Activated CD4-positive, alpha-beta T cell treated with anti-CD3 and anti-CD28 coated beads for 4 hours (primary cell): Measurements from ENCODE around the gene SPATA46.
"Not testable (repeated sequence)": the region's sequence is repeated elsewhere in the genome, so short reads cannot be mapped to it uniquely, and the experiment has no call there.

Source experiments
- DNase-seq, 2 donors: peaks; one replicate each; pipeline ENCODE4 v3.0.0-alpha.2; 2020

The SPATA46 gene

DNA sequence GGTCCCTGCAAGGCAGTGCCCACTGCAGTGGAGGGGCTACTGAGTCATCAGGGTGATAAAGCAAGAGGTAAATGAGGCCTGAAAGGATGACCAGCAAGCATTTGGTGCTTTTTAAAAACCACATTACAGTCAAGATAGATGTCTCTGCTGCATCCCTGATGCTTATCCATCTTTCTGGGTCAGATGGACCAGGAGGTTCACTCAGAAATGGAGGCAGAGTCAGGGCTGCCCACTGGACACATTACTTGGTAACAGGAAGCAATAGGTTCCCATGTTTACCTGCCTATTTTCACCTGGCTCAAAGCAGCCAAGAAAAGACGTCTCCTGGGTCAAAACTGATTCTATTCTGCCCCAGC is 3.6 kb downstream of the SPATA46 start:
- DNase-seq, result no peak

DNA sequence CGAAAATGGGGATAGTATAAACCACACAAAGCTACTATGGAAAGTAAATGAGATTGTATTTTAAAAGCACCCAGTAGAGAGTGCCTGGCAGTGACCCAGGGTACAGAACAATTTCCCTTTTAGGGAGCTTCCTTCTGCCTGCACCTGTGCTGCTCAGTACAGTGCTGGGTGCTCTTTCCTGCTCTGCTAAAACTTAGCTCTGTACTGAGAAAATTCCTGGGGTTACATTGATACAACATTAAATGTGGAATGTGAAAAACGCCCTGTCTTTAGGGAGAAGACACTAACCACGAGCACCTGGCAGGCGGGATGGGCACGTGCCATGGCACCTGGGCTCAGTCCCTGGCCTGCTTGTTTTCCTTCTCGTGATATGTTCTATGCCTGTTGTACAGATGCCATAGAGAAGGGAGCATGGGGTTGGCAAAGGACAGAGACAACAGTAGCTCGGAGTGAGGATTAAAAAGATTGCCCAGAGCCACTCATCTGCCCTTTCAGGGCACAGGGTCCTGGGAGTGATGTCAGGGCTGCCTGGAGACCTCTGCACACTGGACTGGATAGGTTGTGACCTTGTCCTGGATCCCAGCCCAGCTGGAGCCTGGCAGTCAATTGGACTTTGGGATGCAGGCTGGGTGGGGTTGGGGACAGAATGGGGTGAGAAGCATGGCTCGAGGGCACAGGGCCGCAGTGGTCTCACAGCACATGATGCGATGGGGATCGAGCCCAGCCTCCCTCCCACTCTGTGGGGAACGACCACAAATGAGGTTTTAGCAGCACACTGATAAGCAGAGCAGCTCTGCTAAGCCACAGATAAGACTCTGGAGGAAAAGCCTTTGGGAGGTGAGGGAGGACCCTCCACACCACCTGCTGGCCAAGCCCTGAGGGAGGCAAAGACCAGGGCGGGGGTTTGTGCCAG is 4.2 kb downstream of the SPATA46 start:
- no peak for DNase-seq

DNA sequence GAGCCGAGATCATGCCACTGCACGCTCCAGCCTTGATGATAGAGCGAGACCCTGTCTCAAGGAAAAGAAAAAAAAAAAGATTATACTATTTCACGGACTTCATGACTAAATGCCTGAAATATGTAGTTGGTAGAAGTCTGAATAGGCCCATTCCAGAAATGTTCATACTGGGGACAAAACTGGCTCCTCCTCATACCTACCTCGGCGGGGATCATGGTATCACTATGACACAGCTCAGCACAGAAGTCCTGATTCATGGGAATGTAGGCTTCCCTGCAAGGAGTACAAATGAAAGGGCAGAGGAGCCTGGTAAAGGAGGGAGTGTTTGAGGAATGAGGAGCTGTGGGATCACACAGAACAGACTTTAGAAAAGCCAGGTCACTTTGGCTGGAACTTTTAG is 5.0 kb downstream of the SPATA46 start:
- DNase-seq, result no peak

GRCh38 chr1:162370721-162371120 is 5.9 kb downstream of the SPATA46 start:
- no peak for DNase-seq

DNA sequence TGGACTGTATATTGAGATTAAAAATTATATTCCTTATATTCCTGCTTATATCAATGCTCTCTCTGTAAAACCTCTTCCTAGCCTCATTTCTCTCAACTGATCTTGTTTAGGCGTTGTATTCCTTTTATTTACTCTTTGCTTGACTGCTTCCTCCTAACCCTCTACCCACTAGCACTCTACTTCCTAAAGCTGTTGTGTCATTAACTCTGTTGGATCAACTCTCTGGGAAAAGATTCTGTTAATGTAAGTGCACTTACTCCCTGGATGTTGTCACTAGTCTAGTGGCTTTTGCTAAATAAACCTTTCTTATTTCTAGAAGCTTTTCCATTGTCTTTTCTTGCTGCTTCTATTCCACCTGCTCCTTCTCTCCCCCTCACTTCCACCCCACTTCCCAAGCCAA is 6.5 kb downstream of the SPATA46 start:
- no peak for DNase-seq

DNA sequence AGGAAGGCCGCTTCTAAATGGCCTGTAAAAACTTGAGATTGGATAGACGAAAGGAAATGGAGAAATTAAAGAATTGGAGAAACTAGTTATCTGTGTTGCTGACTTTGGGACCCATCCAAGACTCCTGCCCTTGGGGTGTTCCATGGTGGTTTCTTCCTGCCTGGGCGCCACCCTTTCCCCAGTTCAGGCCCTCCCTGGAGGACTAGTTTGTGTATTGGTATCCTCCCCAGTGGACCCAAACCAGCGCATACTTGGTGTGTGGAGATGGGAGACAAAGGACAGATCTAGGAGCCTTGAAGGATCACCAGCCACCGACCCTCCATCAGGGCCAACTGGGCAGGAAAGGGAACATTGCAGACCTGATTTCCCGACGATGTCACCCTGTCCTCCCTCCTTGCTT is 7.1 kb downstream of the SPATA46 start:
- DNase-seq, result no peak

GRCh38 chr1:162368451-162368850 is 8.2 kb downstream of the SPATA46 start:
- DNase-seq, result no peak

DNA sequence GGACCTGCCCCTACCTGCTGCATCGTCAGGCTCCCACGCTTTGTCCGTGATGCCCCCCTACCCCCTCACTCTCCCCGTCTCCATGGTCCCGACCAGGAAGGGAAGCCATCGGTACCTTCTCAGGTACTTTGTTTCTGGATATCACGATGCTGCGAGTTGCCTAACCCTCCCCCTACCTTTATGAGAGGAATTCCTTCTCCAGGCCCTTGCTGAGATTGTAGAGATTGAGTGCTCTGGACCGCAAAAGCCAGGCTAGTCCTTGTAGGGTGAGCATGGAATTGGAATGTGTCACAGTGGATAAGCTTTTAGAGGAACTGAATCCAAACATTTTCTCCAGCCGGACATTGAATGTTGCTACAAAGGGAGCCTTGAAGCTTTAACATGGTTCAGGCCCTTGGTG is 8.9 kb downstream of the SPATA46 start:
- DNase-seq, result no peak

GRCh38 chr1:162367073-162367472 is 9.6 kb downstream of the SPATA46 start:
- DNase-seq, result no peak

- no peak for DNase-seq
Measured at GRCh38 chr1:162366671-162367070, 10.0 kb downstream of the SPATA46 start.

DNA sequence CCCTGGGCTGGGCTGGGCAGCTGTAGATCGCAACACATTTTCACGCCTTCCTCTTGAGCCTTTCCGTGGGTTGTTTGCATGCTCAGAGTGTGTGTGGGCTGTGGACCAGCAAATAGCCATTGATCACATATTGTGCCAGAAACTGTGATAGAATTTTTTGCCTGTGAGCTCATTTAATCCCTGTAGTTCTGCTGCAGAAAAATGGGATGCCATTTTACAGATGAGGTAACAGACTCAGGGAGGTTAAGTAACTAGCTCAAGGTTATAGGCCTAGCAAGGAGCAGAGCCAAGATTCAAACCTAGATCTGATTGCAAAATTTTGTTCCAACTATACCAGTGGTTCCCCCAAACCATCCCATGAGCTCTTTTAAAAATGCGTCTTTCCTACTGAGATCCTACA is 10.5 kb downstream of the SPATA46 start:
- no peak for DNase-seq

DNA sequence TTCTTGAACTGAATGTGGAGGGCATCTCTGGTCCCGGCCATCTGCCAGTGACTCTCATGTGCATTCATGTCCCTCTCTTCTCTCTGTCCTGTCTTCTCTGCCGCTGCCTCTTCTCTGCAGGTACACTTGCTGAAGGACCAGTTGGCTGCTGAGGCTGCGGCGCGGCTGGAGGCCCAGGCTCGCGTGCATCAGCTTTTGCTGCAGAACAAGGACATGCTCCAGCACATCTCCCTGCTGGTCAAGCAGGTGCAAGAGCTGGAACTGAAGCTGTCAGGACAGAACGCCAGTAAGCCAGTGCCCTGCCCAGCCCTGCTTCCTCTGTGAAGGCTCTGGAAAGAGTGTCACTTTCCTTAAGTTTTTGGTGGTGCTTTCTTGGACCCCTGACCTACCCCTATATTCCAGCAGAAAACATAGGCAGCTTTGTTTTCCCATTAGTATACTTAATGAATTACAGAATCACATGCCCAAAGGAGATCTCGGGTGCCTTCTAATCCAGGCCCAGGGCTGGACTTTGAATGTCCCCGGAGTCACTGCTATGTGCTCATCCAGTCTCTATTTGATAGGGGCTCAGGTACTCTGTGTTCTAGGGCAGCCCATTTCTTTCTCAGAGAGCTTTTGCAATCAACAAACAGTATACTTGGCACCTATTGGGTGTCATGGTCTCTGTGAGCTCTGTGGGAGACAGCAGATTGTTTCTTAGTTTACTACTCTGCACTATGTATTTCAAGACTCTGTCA is 11.2 kb downstream of the SPATA46 start:
- no peak for DNase-seq

GRCh38 chr1:162364498-162364897 is 12.2 kb downstream of the SPATA46 start:
- no peak for DNase-seq

DNA sequence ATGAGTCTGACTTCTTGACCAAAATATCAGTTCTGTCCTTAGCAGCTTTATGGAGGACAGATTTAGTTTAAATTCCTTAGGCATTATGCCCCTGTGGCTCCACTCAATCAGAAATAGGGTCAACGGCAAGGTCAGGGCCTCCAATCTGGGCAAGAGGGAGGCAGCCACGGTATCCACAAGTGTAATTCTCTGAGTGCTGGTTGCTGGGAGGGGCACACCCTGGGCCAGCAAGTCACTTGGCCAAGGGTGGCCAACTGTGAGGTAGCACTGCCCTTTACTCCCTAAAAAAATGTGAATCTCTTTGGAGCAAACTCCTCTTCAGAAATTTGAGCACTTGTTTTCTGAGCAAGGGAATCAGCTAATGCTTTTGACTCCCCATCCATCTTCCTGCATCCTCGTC is 12.8 kb downstream of the SPATA46 start:
- DNase-seq, result no peak

GRCh38 chr1:162361349-162361748 is 15.3 kb downstream of the SPATA46 start:
- no peak for DNase-seq

- DNase-seq, result no peak
Measured at GRCh38 chr1:162360874-162361260, 15.8 kb downstream of the SPATA46 start.

GRCh38 chr1:162360237-162360873 is 16.3 kb downstream of the SPATA46 start:
- DNase-seq, result no peak

- DNase-seq, result no peak
Measured at GRCh38 chr1:162359523-162360236, 17.0 kb downstream of the SPATA46 start.

- DNase-seq, result no peak
Measured at GRCh38 chr1:162358928-162359327, 17.7 kb downstream of the SPATA46 start.

DNA sequence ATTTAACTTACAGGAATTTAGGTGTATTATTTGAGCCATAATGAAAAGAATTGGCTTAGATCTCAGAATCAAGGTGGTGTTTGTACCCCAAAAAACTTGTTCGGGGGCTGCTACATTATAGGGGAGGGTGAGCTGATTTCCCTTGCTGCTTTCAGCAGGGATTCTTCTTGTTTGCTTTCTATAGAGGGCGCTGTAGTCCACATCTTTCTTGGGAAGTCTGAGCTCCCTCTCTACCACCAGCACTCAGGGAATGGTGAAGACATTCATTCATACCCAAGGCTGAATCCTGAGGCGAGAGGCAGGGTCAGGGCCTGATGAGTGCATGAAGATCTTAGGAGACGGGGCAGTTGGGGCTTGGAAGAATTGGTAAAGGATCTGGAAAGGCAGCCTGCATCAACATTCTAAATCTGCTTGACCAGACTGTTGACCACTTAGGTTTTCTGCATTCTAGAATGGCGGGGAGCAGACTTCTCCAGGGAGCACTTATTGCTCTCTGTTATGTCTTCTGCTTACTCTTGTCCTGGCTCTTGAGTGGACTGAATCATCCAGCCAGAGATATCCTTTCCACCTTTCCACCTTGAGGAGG is 18.9 kb downstream of the SPATA46 start:
- DNase-seq, result no peak

DNA sequence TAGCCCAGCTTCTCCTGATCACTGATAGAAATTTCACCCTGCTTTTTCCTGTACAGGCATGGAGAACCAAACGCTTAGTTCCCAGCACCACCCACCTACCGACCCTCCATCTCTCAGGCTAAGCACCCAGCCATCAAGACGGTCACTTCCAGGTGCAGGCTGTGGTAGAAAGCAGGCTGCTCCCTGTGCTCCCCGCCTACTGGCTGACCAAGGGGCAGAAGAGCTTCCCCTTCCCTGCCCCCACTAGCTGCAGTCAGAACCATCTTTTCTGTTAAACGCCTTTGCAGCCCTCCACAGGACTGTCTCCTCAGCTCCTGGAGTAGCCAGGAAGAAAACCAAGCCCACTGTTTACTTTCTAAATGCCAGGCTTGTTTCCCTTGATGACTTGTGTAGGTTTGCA is 23.0 kb downstream of the SPATA46 start:
- no peak for DNase-seq

- no peak for DNase-seq
Measured at GRCh38 chr1:162353078-162353477, 23.6 kb downstream of the SPATA46 start.

GRCh38 chr1:162351874-162352273 is 24.8 kb downstream of the SPATA46 start:
- not testable (repeated sequence) for DNase-seq
